Stimulated activated CD8-positive, alpha-beta memory T cell treated with anti-CD3 and anti-CD28 coated beads, Interleukin-4, amount 100 ng/mL, for 1 hour (primary cell): ENCODE data around the gene TOX3.

Experiments
- DNase-seq, 2 donors: peaks; one replicate each; pipeline ENCODE4 v3.0.0-alpha.2; 2020; ENCODE audit warnings: low read depth in 2 of 2, low spot score in 1 of 2

TOX3 gene

DNA sequence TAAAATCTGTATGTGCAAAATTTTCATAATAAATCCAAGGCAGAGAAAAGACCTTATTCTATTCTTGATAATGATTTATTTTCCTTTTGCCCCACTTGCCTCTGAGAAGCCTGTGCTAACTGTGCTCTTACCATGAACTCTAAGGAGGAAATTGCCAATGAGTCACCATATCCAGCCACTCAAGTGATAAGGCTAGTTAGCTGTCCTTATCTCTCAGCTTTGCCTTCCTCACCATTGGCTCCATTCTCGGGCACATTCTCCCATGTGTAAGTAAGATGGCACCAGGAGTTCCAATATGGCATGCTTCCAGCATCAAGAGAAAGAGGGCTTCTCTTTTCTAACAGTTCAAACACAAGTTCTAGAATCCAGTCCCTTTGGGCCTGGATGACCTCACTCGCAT is 142.4 kb downstream of the TOX3 start:
- no peak for DNase-seq

DNA sequence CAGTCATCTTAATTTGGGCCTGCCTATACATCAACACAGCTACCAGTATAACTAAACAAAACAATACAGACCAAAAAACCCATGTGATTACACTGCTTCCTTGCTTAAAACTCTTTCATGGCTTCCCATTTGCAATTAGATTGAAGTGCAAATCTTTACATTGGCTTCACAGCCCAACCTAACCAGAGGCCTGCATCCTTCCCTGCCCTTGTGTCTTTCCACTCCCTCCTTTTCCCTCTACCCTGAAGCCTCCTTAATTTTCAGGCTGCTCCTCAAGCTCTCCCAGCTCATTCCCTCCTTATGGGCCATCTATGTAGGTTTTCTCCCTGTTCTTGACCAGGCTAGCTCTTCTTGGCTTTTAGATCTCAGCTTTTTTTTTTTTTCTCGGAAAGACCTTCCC is 147.8 kb downstream of the TOX3 start:
- DNase-seq, result no peak

DNA sequence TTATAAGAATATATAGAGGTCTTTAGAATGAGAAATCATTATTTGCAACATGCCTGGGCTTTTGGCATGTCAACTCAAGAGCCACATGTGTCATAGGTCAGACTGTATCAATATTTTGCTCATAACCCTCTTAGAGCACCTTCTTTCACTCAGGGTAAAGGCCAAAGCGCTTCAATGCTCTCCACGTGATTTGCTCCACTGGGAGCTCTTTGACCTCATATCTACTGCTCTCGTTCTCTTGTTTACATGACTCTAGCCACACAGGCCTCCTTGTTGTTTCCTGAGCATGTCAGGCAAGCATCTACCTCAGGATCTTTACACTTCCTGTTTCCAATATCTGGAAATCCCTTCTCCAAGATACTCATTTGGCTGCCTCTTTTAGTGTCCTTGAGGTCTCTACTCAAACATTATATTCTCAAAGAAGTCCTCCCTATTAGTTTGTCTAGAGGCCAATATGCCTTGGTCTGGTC is 148.4 kb downstream of the TOX3 start:
- DNase-seq, result no peak

DNA sequence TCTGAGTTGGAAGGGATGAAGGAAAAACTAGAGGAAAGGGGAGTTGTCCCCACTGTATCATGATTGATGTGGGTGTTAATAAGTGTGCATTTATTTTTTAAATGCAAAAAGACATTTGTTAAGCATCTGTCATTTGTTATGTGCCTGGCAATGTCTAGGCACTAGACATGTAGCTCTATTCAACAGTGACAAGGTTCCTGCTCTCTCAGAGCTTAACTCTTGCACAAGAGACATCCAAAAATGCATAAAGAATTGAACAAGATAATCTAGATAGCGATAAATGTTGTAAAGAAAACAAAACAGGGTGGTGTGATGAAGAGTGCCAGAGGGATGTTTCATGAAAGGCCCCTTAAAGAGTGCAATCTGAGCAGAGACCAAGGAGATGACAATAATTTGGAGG is 148.9 kb downstream of the TOX3 start:
- no peak for DNase-seq

DNA sequence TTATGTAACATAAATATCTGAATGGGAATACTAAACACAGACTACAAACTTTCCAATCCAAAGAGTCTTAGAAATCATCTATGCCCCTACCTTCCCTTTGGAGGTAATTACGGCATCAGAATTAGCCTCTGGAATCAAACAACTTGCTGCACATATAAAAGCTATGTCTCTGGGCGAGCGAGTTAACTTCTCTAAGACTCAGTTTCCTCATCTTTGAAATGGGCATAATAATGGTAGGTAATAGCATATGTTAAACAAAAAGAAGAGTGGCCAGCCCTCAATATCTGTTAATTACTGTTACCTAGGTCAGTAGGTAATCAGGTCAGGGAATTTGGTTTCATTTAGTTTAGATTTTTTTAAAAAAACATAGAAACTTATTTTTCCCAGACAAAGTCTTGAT is 153.5 kb downstream of the TOX3 start:
- DNase-seq, result no peak

DNA sequence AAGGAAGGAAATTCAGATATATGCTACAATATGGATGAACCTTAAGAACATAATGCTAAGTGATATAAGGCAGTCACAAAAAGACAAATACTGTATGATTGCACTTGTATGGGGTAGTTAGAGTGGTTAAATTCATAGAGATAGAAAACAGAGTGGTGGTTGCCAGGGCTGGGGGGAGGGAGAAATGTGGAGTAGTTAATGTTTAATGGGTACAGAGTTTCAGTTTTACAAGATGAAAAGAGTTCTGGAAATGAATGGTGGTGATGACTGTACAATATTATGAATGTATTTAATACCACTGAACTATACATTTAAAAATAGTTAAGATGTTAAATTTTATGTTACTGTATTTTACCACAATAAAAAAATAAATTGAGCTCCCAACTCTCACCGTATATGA is 157.9 kb downstream of the TOX3 start:
- no peak for DNase-seq
